HS-5 (cell line): Measurements from ENCODE around the gene ELMO2.

Experiments
- DNase-seq: peaks from one replicate; pipeline ENCODE4 v3.0.0-alpha.2; 2012; ENCODE audit warnings: low read depth

The ELMO2 gene

GRCh38 chr20:46333161-46333991 is 73.0 kb downstream of the ELMO2 start:
- no peak for DNase-seq

- no peak for DNase-seq
Measured at GRCh38 chr20:46332373-46333160, 73.8 kb downstream of the ELMO2 start.

DNA sequence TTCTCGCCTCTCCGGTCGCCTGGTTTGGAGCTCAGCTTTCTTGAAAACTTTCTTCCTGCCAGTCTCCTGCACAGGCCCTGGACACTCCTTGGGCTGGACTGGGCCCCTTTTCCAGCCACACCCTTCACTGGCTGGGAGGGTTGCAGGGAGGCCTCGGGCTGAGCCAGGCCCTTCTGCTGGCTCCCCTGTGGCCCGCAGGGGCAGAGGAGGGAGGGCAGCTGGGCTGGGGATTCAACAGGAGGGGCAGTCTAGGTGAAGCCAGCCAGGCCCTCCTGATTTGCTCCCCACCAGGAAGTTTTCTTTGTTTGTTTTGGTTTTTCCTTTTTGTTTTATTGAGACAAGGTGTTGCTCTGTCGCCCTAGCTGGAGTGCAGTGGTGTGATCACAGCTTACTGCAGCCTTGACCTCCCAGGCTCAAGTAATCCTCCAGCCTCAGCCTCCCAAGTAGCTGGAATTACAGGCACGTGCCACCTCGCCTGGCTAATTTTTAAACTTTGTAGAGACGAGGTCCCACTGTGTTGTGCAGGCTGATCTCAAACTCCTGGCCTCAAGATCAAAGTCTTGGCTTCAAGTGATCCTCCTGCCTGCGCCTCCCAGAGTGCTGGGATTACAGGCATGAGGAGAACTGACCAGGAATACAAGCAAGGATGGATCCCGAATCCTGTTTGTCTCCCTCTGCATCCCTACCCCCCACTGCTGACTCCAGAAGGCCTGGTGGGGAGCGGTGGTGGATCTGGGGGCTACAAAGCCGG is 74.6 kb downstream of the ELMO2 start:
- DNase-seq, result no peak

DNA sequence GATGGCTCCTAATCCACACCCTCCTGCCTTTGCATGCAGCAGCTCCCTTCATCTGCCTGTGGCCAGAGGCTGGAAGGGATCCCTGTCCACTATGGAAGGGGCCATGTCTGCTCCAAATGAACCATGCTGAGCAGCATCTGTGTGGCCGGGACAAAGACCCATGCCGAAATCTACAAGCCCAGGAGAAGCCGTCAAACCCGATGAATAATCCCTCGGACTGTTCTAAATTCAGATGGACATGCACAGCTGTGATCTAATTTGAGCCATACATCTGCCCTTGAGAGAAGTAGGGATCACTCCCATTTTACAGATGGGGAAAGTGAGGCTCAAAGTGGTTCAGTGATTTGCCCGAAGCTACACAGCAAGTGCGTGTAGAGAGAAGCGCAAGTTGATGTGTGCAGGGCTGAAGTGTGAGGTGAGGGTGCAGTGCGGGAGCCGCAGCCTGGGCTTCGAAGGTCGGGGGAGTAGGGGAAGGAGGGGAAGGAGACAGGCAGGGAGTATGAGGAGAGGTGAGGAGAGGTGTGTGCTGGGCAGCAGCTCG is 75.5 kb downstream of the ELMO2 start:
- no peak for DNase-seq

DNA sequence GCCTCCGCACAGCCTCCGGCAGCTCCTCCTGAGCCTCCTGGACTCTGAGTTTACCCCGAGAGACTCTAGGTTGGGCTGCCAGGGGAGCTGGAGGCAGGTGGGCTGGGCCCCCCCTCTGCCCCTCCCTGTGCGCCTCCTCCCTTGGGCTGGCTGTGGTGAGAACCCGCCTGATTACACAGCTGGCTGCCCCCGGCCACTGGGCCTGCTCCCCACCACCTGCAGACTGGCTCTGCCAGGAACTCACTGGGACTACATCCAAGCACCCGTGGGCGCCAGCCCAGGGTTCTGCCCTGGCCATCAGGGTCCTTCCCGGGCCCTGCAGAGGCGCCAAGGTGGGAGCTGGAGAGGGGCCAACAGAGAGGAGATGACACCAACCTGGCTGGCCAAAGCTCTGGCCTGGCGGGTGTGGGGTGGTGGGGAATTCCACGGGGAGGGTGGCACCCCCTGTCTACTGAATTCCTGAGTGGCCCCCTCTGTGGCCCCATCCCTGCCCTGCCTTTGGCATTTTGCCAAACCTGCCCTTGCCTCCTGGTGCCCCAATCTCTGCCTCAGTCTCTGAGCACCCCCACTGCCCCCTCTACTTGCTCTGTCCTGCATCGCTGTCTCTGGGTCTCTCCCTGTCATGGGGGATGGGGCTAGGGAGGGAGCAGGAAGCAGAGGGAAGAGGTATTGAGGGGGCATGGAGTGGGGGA is 76.2 kb downstream of the ELMO2 start:
- DNase-seq, result no peak

DNA sequence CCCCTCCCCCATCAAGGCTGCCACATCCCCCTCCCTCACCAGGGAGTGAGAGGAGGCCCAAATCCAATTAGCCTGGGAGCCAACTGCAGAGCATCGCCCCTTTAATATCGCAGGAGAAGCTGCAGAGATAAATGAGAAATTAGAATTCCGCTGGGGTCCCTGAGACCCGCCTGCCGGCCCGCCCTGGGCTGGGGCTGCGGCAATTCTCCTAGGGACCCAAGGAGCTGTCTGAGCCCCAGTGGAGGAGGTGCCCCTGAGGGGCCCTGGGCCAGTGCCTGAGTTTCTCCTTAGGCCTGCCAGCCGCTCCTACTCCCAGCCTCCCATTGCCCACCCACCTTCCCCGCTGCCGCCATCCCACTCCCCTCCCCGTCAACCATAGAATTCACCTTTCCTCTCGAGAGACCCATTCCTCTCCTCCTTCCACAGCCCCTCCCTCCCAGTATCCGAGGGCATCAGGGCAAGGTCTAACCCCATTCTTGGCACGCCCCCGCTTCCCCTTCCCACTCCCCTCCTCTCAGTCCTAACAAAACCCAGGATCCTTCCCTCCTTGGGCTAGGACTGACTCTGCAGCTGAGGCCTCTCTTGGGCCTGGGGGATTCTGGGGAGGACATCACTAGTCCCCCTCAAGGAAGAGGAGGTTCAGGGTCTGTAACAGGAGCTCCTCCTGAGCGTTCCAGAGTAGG is 78.1 kb downstream of the ELMO2 start:
- no peak for DNase-seq

- no peak for DNase-seq
Measured at GRCh38 chr20:46327557-46327956, 78.9 kb downstream of the ELMO2 start.

GRCh38 chr20:46325789-46326188 is 80.6 kb downstream of the ELMO2 start:
- no peak for DNase-seq

- DNase-seq, result no peak
Measured at GRCh38 chr20:46324960-46325703, 81.3 kb downstream of the ELMO2 start.

DNA sequence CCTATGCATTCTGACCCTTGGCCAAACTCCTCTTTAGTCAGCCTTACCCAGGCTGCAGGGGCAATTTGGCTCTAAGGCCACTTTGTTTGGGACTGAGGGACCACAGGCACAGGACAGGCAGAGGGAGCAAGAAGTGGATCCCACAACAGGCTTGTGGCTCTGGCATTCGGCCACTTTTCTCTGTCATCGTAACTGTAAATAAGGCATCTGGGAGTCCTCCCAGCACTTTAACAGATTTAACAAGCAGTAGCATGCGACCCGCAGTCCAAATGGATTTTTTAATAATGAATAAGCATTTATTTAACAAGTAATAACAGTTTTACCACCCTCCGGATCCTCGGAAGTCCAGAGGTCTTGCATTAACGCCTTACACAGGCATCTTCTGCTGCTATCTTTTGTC is 82.0 kb downstream of the ELMO2 start:
- DNase-seq, result no peak

DNA sequence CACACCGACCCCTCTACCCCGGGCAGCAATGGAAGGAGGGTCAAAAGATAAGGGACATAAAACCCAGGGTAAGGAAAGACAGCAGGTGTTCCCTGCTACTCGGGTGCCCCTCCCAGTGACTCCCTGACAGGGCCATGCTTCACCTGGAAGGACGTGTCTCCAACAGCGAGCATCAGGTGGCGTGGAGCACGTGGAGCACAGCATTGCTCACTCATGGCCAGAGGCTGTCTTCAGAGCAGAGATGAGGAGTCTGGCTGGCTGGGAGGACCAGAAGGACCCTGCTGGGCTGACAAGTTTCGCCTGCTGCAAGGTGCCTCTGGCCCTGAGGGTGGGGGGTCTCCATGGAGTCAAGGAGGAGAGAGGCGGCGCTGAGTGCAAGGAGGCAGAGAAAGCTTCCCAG is 82.9 kb downstream of the ELMO2 start:
- no peak for DNase-seq

- no peak for DNase-seq
Measured at GRCh38 chr20:46322641-46323040, 83.8 kb downstream of the ELMO2 start.

GRCh38 chr20:46317685-46318177 is 88.7 kb downstream of the ELMO2 start:
- no peak for DNase-seq

- DNase-seq, result no peak
Measured at GRCh38 chr20:46316984-46317684, 89.3 kb downstream of the ELMO2 start.
